Activated CD8-positive, alpha-beta T cell treated with anti-CD3 and anti-CD28 coated beads, Interleukin-2, amount 10 ng/mL, durations not matched to agents 7 days and 5 days (primary cell): ENCODE results near the gene SLC6A19. TPM values are rescaled to one million over a fixed set of nuclear protein-coding genes. Genes with fewer than 3 reads are reported as not detected.

Experiments
- ATAC-seq: fragments of 150-1000 bp; cut with Tn5 transposase; one replicate; pipeline ENCODE4 v1.10.0; 2021; ENCODE audit warnings: moderate library complexity
- CTCF ChIA-PET: fragments of 350-600 bp; sonication (Branson Sonifier 250); formaldehyde crosslinking; loops from one replicate; lab custom pipeline; 2021; ENCODE audit warnings: antibody characterized with exemption; lab: Charles Lee
- POLR2A ChIA-PET: fragments of 350-600 bp; sonication (Branson Sonifier 250); formaldehyde crosslinking; loops from one replicate; lab custom pipeline; 2021; ENCODE audit warnings: antibody characterized with exemption; lab: Charles Lee
- DNase-seq: peaks from one replicate; pipeline ENCODE4 v3.0.0-alpha.2; 2020
- H3K27ac Mint-ChIP-seq: one replicate; pipeline ENCODE4 v1.8.0; 2021; ENCODE audit warnings: mild to moderate bottlenecking, mixed read lengths
- H3K27me3 Mint-ChIP-seq: one replicate; pipeline ENCODE4 v1.8.0; 2021; ENCODE audit warnings: low read depth, mixed read lengths
- H3K36me3 Mint-ChIP-seq: one replicate; pipeline ENCODE4 v1.8.0; 2021; ENCODE audit warnings: low read depth, mixed read lengths
- H3K4me1 Mint-ChIP-seq: one replicate; pipeline ENCODE4 v1.8.0; 2021; ENCODE audit warnings: low read depth, mixed read lengths
- H3K4me3 Mint-ChIP-seq: one replicate; pipeline ENCODE4 v1.8.0; 2021; ENCODE audit warnings: mild to moderate bottlenecking, mixed read lengths
- H3K9me3 Mint-ChIP-seq: one replicate; pipeline ENCODE4 v1.8.0; 2022; ENCODE audit warnings: mixed read lengths; ENCODE audit not compliant: insufficient read depth
- total RNA-seq, 2 experiments: library from RNA; stranded (reverse); gene quantifications; one replicate each; pipeline ENCODE4 v1.2.3, GENCODE V29; 2021

The SLC6A19 gene
- total RNA-seq, 2 experiments from 2014 or later: not detected

DNA sequence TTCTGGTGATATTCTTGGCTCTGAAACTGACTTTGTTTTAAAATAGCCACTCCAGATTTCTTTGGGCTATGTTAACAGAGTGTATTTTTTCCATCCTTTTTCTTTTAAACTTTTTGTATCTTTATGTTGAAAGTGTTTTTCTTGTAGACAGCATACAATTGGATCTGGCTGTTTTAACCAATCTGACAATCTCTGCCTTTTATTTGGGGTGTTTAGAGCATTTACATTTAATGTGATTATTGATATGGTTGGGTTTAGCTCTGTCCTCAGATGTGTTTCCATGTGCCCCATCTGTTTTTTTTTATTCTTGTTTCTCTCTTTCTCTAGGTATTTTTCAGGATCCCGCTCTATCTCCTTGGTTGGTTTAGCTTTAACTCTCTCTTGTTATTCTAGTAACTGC lies 34.4 kb downstream of the SLC6A19 start:
- ATAC-seq: no peak
- ChIA-PET CTCF (no interaction called here), POLR2A (no interaction called here)
- no peaks in the 10 kb centered on the region for H3K27me3 Mint-ChIP-seq
- no peaks in the 10 kb centered on the region for H3K4me1 Mint-ChIP-seq
- DNase-seq: no peak
- no peaks in the 10 kb centered on the region for H3K36me3 Mint-ChIP-seq
- no peak overlapping the region for H3K27ac Mint-ChIP-seq
- H3K4me3 Mint-ChIP-seq: no peak overlapping the region
- peaks cover 8% of the 10 kb centered on the region for H3K9me3 Mint-ChIP-seq

DNA sequence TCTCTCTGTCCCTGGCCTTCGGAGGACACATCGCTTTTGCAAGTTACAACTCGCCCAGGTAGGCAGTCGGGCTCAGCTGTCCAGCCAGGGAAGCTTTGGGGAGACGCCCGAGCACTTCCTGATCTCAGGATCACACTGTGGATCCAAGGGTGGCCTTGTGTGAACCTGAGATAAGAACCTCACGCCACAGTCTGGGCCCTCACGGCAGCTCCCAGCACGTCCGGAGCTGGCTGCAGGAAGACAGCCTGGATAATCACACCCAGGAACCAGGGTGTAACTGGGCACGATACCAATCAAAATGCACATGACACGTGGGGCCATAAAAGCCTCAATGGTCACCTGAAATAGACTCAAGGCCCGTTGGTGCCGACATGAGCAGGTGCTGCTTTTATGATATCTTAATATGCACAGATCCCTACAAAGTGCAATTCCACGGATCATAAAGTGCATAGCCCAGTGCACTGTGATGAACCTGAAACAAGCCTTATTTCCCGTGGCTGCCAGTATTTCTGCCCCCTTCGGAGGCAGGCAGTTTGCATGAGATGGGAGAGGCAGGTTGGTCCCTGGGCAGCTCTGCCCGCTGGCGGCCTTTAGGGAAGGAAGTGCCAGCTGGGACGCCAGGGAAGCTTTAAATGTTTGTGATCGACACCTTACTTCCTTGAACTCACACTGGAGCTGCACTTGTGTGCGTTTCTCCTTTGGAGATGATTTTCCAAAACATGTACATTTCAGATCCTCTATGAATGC lies 38.3 kb downstream of the SLC6A19 start:
- DNase-seq (no peak), ATAC-seq (no peak)
- POLR2A ChIA-PET: no interaction called here
- Mint-ChIP-seq H3K27ac (no peak overlapping the region), H3K27me3 (no peaks in the 10 kb centered on the region), H3K4me1 (no peaks in the 10 kb centered on the region), H3K36me3 (no peaks in the 10 kb centered on the region), H3K9me3 (peaks cover 8% of the 10 kb centered on the region), H3K4me3 (no peak overlapping the region)
- CTCF ChIA-PET: no interaction called here

DNA sequence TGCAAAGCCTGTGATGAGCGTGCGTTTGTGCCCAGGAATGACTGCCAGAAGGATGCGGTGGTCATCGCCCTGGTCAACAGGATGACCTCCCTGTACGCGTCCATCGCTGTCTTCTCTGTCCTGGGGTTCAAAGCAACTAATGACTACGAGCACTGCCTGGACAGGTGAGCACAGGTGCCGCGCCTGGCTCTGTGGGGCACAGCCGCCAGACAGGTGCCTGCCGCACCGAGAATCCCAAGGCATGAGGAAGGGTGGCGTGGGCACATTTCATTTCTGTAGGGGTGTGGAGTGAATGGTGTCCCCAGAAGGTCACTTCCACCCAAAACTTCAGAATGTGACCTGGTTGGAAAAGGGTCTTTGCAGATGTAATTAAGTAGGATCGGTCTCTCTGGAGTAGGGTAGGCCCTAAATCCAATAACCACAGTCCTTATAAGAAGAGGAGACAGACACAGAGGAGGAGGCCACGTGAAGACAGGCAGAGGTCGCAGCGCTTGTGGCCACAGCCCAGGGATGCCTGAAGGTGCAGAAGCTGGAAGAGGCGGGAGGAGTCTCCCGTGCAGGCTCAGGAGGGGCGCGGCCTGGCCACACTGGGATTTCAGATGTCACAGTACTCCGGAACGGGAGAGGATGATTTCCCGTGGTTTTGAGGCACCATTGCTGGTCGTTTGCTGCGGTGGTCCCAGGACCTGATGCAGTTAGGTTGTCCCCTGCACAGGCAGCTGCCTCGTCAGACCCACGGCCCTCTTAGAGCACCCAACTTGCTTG lies 39.3 kb downstream of the SLC6A19 start:
- Mint-ChIP-seq H3K9me3 (peaks cover 6% of the 10 kb centered on the region), H3K27me3 (no peaks in the 10 kb centered on the region), H3K36me3 (no peaks in the 10 kb centered on the region), H3K4me1 (no peaks in the 10 kb centered on the region), H3K4me3 (no peak overlapping the region), H3K27ac (no peak overlapping the region)
- DNase-seq: no peak
- ChIA-PET CTCF (no interaction called here), POLR2A (no interaction called here)
- no peak for ATAC-seq

DNA sequence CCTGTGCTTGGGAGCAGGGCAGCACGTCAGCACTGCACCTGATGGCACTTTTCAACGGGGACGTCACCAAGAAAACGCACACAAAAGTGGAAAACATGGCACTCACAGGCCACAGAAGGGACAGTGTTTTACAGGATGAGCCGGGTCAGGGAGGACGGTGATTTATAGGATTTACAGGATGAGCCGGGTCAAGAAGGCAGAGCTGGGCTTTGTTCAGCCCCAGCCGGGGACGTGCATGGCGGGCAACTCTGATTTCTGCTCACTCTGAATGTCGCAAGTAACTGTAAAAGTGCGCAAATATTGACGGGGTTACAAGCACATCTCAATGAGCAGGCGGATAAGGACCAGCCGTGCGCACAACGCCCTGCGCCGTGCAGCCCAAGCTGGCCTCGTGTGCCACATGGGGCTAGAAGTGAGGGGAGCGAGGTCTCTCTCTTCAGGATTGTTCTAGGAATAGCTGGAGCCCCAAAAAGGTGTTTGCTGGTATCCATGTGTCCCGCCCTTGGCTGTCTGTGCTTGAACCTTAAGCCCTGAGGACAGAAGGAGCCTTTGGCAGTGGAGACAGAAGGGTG lies 40.2 kb downstream of the SLC6A19 start:
- DNase-seq (no peak), ATAC-seq (no peak)
- Mint-ChIP-seq H3K27ac (no peak overlapping the region), H3K9me3 (no peaks in the 10 kb centered on the region), H3K27me3 (no peaks in the 10 kb centered on the region), H3K4me3 (no peak overlapping the region), H3K36me3 (no peaks in the 10 kb centered on the region), H3K4me1 (no peaks in the 10 kb centered on the region)
- POLR2A ChIA-PET: no interaction called here
- CTCF ChIA-PET: no interaction called here

DNA sequence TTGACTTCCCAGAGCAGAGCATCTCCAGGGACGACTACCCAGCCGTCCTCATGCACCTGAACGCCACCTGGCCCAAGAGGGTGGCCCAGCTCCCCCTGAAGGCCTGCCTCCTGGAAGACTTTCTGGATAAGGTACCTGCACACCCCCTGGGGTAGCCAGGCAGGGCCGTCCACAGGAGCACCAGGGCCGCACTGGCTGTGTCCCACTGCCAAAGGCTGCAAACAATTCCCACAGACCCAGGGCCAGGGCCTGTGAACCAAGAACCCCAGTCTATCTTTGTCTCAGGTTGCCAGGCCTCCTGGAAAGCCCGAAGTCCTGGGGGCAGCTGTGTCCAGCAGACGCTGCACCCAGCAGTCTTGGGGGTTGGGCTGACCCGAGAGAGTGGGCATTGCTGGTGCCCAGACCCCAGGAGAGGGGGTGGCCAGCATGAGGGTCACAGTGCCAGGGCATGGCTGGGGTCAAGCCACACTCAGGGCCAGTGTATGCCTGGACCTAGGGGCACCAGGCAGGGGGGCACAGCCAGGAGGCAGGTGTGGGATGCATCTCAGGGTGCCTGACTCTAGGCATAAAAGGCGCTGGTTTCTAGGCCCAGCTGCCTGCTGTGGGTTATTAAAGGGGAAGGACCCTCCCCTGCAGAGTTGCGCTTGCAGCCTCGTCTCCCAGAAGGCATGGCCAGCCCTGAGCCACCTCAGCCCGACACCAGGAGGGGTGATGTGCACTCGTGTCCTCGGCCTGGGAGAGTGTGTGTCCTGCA lies 41.5 kb downstream of the SLC6A19 start:
- Mint-ChIP-seq H3K9me3 (no peaks in the 10 kb centered on the region), H3K36me3 (no peaks in the 10 kb centered on the region), H3K4me3 (no peak overlapping the region), H3K27me3 (peaks cover 7% of the 10 kb centered on the region), H3K4me1 (no peaks in the 10 kb centered on the region), H3K27ac (no peak overlapping the region)
- ATAC-seq: no peak
- no peak for DNase-seq
- CTCF ChIA-PET: no interaction called here
- POLR2A ChIA-PET: interaction anchor here (0.5 kb wide), 1 partner anchor 299 kb away, joined by 3 read pairs; no protein-coding TSS in a partner anchor

DNA sequence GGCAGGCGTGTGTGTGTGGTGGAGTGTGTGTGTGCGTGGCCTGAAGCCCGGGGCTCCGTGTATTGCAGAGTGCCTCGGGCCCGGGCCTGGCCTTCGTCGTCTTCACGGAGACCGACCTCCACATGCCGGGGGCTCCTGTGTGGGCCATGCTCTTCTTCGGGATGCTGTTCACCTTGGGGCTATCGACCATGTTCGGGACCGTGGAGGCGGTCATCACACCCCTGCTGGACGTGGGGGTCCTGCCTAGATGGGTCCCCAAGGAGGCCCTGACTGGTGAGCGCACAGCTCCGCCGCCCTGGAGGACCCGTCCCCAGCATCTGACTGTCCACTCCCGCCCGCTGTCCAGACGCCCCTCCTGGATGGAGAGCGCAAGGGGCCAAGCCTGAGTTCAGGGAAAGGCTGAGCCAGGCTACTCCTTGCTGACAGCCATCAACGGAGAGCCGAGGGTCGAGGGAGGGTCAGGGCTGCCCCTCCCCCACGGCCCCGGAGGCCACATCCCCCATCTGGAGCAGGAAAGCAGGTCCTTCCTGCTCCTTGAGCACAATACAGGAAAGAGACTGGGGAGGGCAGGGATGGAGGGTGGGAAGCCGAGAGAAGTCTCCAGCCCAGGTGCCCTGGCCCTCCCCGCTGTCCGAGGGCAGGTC lies 42.2 kb downstream of the SLC6A19 start:
- peaks cover 7% of the 10 kb centered on the region for H3K27me3 Mint-ChIP-seq
- DNase-seq (no peak), ATAC-seq (no peak)
- no peaks in the 10 kb centered on the region for H3K36me3 Mint-ChIP-seq
- CTCF ChIA-PET: no interaction called here
- H3K4me3 Mint-ChIP-seq: no peak overlapping the region
- no peak overlapping the region for H3K27ac Mint-ChIP-seq
- POLR2A ChIA-PET: no interaction called here
- no peaks in the 10 kb centered on the region for H3K9me3 Mint-ChIP-seq
- no peaks in the 10 kb centered on the region for H3K4me1 Mint-ChIP-seq

DNA sequence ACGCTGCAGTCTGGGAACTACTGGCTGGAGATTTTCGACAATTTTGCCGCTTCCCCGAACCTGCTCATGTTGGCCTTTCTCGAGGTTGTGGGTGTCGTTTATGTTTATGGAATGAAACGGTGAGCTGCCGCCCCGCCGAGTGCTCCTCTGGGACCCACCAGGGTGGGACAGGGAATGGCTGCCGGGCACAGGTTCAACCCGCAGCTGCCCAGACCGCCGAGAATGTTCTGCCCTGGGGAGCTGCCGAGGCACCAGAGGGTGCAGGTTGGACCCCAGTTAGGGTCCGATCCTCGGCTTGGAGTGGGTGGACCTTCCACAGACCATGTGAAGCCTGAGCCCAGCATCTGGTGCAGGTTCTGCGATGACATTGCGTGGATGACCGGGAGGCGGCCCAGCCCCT lies 42.9 kb downstream of the SLC6A19 start:
- ATAC-seq: no peak
- Mint-ChIP-seq H3K4me3 (no peak overlapping the region), H3K27ac (no peak overlapping the region), H3K4me1 (no peaks in the 10 kb centered on the region), H3K36me3 (no peaks in the 10 kb centered on the region), H3K27me3 (peaks cover 7% of the 10 kb centered on the region), H3K9me3 (no peaks in the 10 kb centered on the region)
- no peak for DNase-seq
- ChIA-PET CTCF (no interaction called here), POLR2A (interaction anchor here (1.1 kb wide), 1 partner anchor 13 kb away, joined by 3 read pairs; no protein-coding TSS in a partner anchor)

DNA sequence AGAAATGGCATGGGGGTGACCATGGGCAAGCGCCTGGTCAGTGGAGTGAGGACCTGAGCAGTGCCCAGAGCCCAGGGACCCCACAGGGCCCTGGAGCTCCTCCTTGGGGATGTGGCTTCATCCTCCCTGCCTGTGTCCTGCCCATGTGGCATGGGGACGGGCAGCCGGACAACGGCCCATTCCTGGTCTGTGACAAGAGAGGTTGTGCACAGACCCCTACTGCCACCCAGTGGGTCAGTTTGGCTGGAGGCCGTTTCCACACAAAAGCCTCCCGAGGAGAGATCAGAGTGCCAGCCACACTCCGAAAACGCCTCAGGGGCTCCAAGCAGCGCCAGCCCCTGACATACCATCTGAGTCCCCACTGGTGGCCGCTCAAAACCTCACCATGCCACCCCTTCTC lies 43.6 kb downstream of the SLC6A19 start:
- no peaks in the 10 kb centered on the region for H3K4me1 Mint-ChIP-seq
- POLR2A ChIA-PET: interaction anchor here (1.1 kb wide), 1 partner anchor 12 kb away, joined by 3 read pairs; no protein-coding TSS in a partner anchor
- H3K36me3 Mint-ChIP-seq: no peaks in the 10 kb centered on the region
- H3K4me3 Mint-ChIP-seq: no peak overlapping the region
- no peak for ATAC-seq
- peaks cover 7% of the 10 kb centered on the region for H3K27me3 Mint-ChIP-seq
- DNase-seq: no peak
- H3K9me3 Mint-ChIP-seq: no peaks in the 10 kb centered on the region
- CTCF ChIA-PET: no interaction called here
- H3K27ac Mint-ChIP-seq: no peak overlapping the region

DNA sequence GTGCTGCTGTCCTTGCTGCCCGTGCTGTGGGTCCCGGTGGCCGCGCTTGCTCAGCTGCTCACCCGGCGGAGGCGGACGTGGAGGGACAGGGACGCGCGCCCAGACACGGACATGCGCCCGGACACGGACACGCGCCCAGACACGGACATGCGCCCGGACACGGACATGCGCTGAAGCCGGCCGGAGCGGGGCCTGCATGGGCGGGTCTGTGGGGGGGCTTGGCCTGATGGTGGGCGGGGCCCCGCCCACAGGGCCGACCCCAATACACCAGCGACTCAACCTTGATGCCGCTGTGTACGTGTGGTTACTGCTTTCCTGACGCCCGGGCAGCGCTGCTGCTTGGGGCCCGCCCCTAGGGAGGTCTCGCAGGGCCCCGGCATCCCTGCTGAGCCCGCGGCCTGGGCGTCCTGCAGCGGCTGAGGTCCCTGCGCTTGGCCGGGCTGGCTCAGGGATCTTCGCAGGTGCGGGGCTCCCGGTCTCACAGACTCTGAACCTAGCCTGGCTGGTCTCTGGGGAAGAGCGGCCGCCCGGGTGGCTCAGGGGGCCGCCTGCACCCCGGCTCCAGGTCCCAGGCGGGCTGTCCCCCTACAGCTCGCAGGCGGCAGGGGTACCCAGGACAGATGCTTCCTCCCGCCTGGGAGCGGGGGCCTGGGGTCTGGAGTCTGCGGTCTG lies 44.6 kb downstream of the SLC6A19 start:
- DNase-seq (no peak), ATAC-seq (no peak)
- peaks cover 7% of the 10 kb centered on the region for H3K27me3 Mint-ChIP-seq
- POLR2A ChIA-PET: no interaction called here
- H3K9me3 Mint-ChIP-seq: no peaks in the 10 kb centered on the region
- no peak overlapping the region for H3K27ac Mint-ChIP-seq
- no peaks in the 10 kb centered on the region for H3K4me1 Mint-ChIP-seq
- no peak overlapping the region for H3K4me3 Mint-ChIP-seq
- H3K36me3 Mint-ChIP-seq: no peaks in the 10 kb centered on the region
- CTCF ChIA-PET: no interaction called here

DNA sequence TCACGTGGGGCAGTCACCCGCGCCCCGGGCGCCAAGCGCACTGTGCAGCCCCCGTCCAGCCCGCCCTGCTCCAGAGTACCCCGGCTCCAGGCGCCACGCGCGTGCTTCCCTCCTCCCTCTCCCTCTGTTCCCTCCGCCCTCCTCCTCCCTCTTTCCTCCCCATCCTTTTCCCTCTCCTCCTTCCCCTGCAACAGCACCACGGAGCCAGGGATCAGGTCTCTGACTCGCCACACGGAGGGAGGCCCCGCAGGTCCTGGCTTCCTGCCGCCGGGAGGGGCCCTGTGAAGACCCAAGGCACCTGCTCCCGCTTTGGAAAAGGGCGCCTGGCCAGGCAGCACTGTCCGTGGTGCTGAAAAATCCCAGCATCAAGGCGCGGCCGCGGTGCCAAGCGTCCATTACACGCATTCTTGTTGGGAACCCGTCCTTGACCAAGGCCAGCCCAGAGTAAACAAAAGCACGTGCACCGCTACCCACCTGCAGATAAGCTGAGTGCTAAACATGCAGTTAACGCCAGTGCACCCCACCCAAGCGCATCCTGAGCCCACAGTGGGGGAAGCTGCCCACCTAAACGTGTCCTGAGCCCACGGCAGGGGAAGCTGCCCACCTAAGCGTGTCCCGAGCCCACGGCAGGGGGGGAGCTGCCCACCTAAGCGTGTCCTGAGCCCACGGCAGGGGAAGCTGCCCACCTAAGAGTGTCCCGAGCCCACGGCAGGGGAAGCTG lies 45.5 kb downstream of the SLC6A19 start:
- no peaks in the 10 kb centered on the region for H3K4me1 Mint-ChIP-seq
- ATAC-seq (peak; percentile 18), DNase-seq (peak; percentile 42)
- H3K9me3 Mint-ChIP-seq: no peaks in the 10 kb centered on the region
- H3K4me3 Mint-ChIP-seq: no peak overlapping the region
- H3K27ac Mint-ChIP-seq: no peak overlapping the region
- peaks cover 7% of the 10 kb centered on the region for H3K27me3 Mint-ChIP-seq
- ChIA-PET POLR2A (no interaction called here), CTCF (no interaction called here)
- no peaks in the 10 kb centered on the region for H3K36me3 Mint-ChIP-seq
